IMR-90 (cell line): Measurements from ENCODE around the gene PCP2. TPM values are rescaled to one million over a fixed set of nuclear protein-coding genes. Genes with fewer than 3 reads are reported as not detected.

Experiments used
- ATAC-seq: fragments of 200-7000 bp; cut with Tn5 transposase; 2 replicates; pipeline ENCODE4 v1.9.1; 2020; ENCODE audit warnings: low read depth, mild to moderate bottlenecking, moderate library complexity
- BruUV-seq: library from RNA; stranded (reverse); fragments of 400-500 nt; replicated peaks from 2 replicates; lab custom pipeline; 2021; lab: Mats Ljungman, UMichigan
- CTCF ChIA-PET: fragments of 300-600 bp; formaldehyde crosslinking; extraction: SDS; loops from one replicate; lab custom pipeline; 2021; ENCODE audit warnings: antibody characterized with exemption; lab: Yijun Ruan, JAX
- POLR2A ChIA-PET: fragments of 300-600 bp; sonication (Branson Sonifier 250); formaldehyde crosslinking; loops from one replicate; lab custom pipeline; 2022; ENCODE audit warnings: antibody characterized with exemption; ENCODE audit not compliant: unreplicated experiment; lab: Charles Lee
- DNase-seq: peaks from one replicate; pipeline ENCODE4 v3.0.0; 2013
- H2AFZ ChIP-seq: replicated peaks from 2 replicates; pipeline ENCODE3; 2013; ENCODE audit warnings: low read length, mild to moderate bottlenecking; ENCODE audit not compliant: poor library complexity
- H2AK5ac ChIP-seq: 2 replicates; pipeline ENCODE4 v1.6.1; 2013; ENCODE audit warnings: low read depth, low read length, inconsistent platforms
- H2AK9ac ChIP-seq: replicated peaks from 2 replicates; pipeline ENCODE3; 2013; ENCODE audit warnings: mild to moderate bottlenecking, low read depth, low read length, moderate library complexity; ENCODE audit not compliant: poor library complexity
- H2BK120ac ChIP-seq: 2 replicates; pipeline ENCODE4 v1.6.1; 2013; ENCODE audit warnings: low read depth, low read length, inconsistent platforms
- H2BK15ac ChIP-seq: 3 replicates; pipeline ENCODE4 v1.6.1; 2013; ENCODE audit warnings: low read depth, low read length, inconsistent platforms
- H2BK20ac ChIP-seq: 2 replicates; pipeline ENCODE4 v1.6.1; 2013; ENCODE audit warnings: low read depth, mild to moderate bottlenecking, inconsistent platforms, low read length, moderate library complexity
- H2BK5ac ChIP-seq: 2 replicates; pipeline ENCODE4 v1.6.1; 2013; ENCODE audit warnings: mild to moderate bottlenecking, low read depth, low read length, inconsistent platforms; ENCODE audit not compliant: poor library complexity, severe bottlenecking
- H3K14ac ChIP-seq: replicated peaks from 2 replicates; pipeline ENCODE4 v1.6.1; 2013; ENCODE audit warnings: low read depth, low read length, inconsistent platforms
- H3K18ac ChIP-seq: 2 replicates; pipeline ENCODE4 v1.6.1; 2013; ENCODE audit warnings: low read depth, low read length, control low read depth
- H3K23ac ChIP-seq: 2 replicates; pipeline ENCODE4 v1.6.1; 2013; ENCODE audit warnings: low read depth, low read length, inconsistent platforms
- H3K27ac ChIP-seq: 2 replicates; pipeline ENCODE4 v1.5.1; 2013; ENCODE audit warnings: mild to moderate bottlenecking, control low read depth, low read length; ENCODE audit not compliant: insufficient read depth
- H3K27me3 ChIP-seq: 2 replicates; pipeline ENCODE4 v1.6.1; 2013; ENCODE audit warnings: low read length; ENCODE audit not compliant: control insufficient read depth, insufficient read depth
- H3K36me3 ChIP-seq: 2 replicates; pipeline ENCODE4 v1.6.1; 2013; ENCODE audit warnings: low read length, mixed read lengths; ENCODE audit not compliant: control insufficient read depth, insufficient read depth
- H3K4ac ChIP-seq: 2 replicates; pipeline ENCODE4 v1.6.1; 2013; ENCODE audit warnings: low read depth, low read length, inconsistent platforms
- H3K4me1 ChIP-seq: 2 replicates; pipeline ENCODE4 v1.6.1; 2013; ENCODE audit warnings: low read length, mixed read lengths; ENCODE audit not compliant: control insufficient read depth, insufficient read depth
- H3K4me2 ChIP-seq: 2 replicates; pipeline ENCODE4 v1.6.1; 2013; ENCODE audit warnings: low read depth, mild to moderate bottlenecking, control low read depth, low read length, moderate library complexity
- H3K4me3 ChIP-seq: 2 replicates; pipeline ENCODE4 v1.5.1; 2013; ENCODE audit warnings: low read depth, mild to moderate bottlenecking, control low read depth, low read length, moderate library complexity; ENCODE audit not compliant: insufficient read depth
- H3K56ac ChIP-seq: 2 replicates; pipeline ENCODE4 v1.6.1; 2013; ENCODE audit warnings: low read length, inconsistent platforms; ENCODE audit not compliant: insufficient read depth; ENCODE audit errors: extremely low read depth
- H3K79me1 ChIP-seq, 2 experiments: 2 replicates each; pipeline ENCODE4 v1.6.1; 2013; ENCODE audit warnings: low read length in 2 of 2, inconsistent platforms in 1 of 2, low read depth in 1 of 2
- H3K9ac ChIP-seq: 2 replicates; pipeline ENCODE4 v1.6.1; 2013; ENCODE audit warnings: low read depth, low read length, control low read depth
- H3K9me1 ChIP-seq: 2 replicates; pipeline ENCODE4 v1.6.1; 2013; ENCODE audit warnings: low read length, inconsistent platforms; ENCODE audit not compliant: insufficient read depth
- H3K9me3 ChIP-seq: 2 replicates; pipeline ENCODE4 v1.6.1; 2013; ENCODE audit warnings: low read length; ENCODE audit not compliant: control insufficient read depth, insufficient read depth
- H4K20me1 ChIP-seq: 2 replicates; pipeline ENCODE4 v1.6.1; 2013; ENCODE audit warnings: low read length, inconsistent platforms; ENCODE audit not compliant: insufficient read depth
- H4K5ac ChIP-seq: 2 replicates; pipeline ENCODE4 v1.6.1; 2013; ENCODE audit warnings: mild to moderate bottlenecking, low read depth, low read length, control low read depth
- H4K8ac ChIP-seq, 2 experiments: 2 replicates each; pipeline ENCODE4 v1.6.1; 2013; ENCODE audit warnings: low read depth in 2 of 2, low read length in 2 of 2, control low read depth in 1 of 2, inconsistent platforms in 1 of 2
- H4K91ac ChIP-seq: 2 replicates; pipeline ENCODE4 v1.6.1; 2013; ENCODE audit warnings: low read depth, low read length, inconsistent platforms; ENCODE audit not compliant: insufficient read depth
- CEBPB ChIP-seq: IDR thresholded peaks from 2 replicates; pipeline ENCODE4 v1.6.1; 2012; ENCODE audit warnings: low read depth, low read length, improper control_type of control experiment
- CHD1 ChIP-seq: IDR thresholded peaks from 2 replicates; pipeline ENCODE4 v1.6.1; 2012; ENCODE audit warnings: low read depth, low read length, improper control_type of control experiment
- MAFK ChIP-seq: IDR thresholded peaks from 2 replicates; pipeline ENCODE4 v1.6.1; 2012; ENCODE audit warnings: low read depth, low read length, improper control_type of control experiment
- RCOR1 ChIP-seq: IDR thresholded peaks from 2 replicates; pipeline ENCODE4 v1.6.1; 2012; ENCODE audit warnings: mild to moderate bottlenecking, low read length, improper control_type of control experiment; ENCODE audit not compliant: insufficient replicate concordance
- RFX5 ChIP-seq: IDR thresholded peaks from 2 replicates; pipeline ENCODE4 v1.8.0; 2012; ENCODE audit warnings: low read depth, mild to moderate bottlenecking, low read length, moderate library complexity
- SMC3 ChIP-seq: fragments of 150-350 bp; IDR thresholded peaks from 2 replicates; pipeline ENCODE4 v1.6.1; 2016; ENCODE audit warnings: low read depth, mild to moderate bottlenecking, antibody characterized with exemption, low read length, moderate library complexity
- WGBS, 2 experiments: methylation state at CpG; one replicate each; pipeline versions ENCODE4 v1.1.5 to v1.1.7; 2013; ENCODE audit warnings: missing lambda C conversion rate in 2 of 2; ENCODE audit not compliant: insufficient read length in 1 of 2; ENCODE audit errors: extremely low coverage in 2 of 2; 5-methylcytosine and 5-hydroxymethylcytosine counted together
- dilution Hi-C: fragments of 300-500 bp; cut with HindIII; formaldehyde crosslinking; loops from one replicate; pipeline ENCODE4 v1.14.3; 2018; ENCODE audit warnings: low sequenced_read_pairs; ENCODE audit not compliant: unreplicated experiment
- in situ Hi-C: fragments of 300-500 bp; cut with MboI; formaldehyde crosslinking; loops from 3 replicates; pipeline ENCODE4 v1.14.3; 2019; ENCODE audit warnings: low sequenced_read_pairs, inconsistent platforms, mixed read lengths
- intact Hi-C: fragments of 100-400 bp; cut with micrococcal nuclease; formaldehyde crosslinking; loops from 2 replicates; pipeline ENCODE4 v1.10.0; 2022
- polyA plus RNA-seq, 3 experiments: library from polyadenylated mRNA; depleted of rRNA; stranded (reverse); fragments of >200 nt; gene quantifications; 2 replicates each; pipeline ENCODE4 v1.2.3, GENCODE V29; 2012; ENCODE audit warnings: low replicate concordance in 1 of 3
- total RNA-seq: library from RNA; depleted of rRNA; stranded (reverse); fragments of >200 nt; gene quantifications from 2 replicates; pipeline ENCODE4 v1.2.3, GENCODE V29; 2012

Gene PCP2
- total and polyA plus RNA-seq, 2 of the 4 experiments (the other 2 are of a cell fraction): not detected

GRCh38 chr19:7668842-7669241 lies 35.3 kb upstream of the PCP2 start, which contains the start of gene RETN:
Gene RETN, plus strand, starts transcription at chr19:7669049. Its CDS starts 278 bp downstream, at chr19:7669327.
- no peak within 1 kb of the TSS for H3K4me3 ChIP-seq
- H3K4ac ChIP-seq: no peak within 1 kb of the TSS
- H3K56ac ChIP-seq: no peak within 1 kb of the TSS
- no peak within 1 kb of the TSS for H2BK5ac ChIP-seq
- no peak within 1 kb of the TSS for H4K91ac ChIP-seq
- H3K9me3 ChIP-seq: peaks cover 3% of the 10 kb centered on the region; the same call in 1 of the 2 replicates
- H4K5ac ChIP-seq: no peak within 1 kb of the TSS
- no peak within 1 kb of the TSS for H2AK9ac ChIP-seq
- no peak within 1 kb of the TSS for H2BK120ac ChIP-seq
- WGBS, 2 experiments: 80% methylated on average over 1 of the region's 9 CpGs; no CpG with 5 or more reads in 1 of the 2 experiments
- dilution Hi-C loops: no loop called here
- in situ Hi-C loops: no loop called here
- H2BK20ac ChIP-seq: no peak within 1 kb of the TSS
- H3K27me3 ChIP-seq: peaks cover 29% of the 10 kb centered on the region
- H3K23ac ChIP-seq: no peak within 1 kb of the TSS
- no peak within 1 kb of the TSS for H4K8ac ChIP-seq
- H3K36me3 ChIP-seq: no peaks in the 10 kb centered on the region
- TF ChIP-seq MAFK (no peak), RCOR1 (no peak), CEBPB (no peak), SMC3 (no peak), CHD1 (no peak), RFX5 (no peak)
- H3K9me1 ChIP-seq: no peaks in the 10 kb centered on the region
- H3K27ac ChIP-seq: no peak within 1 kb of the TSS
- ATAC-seq: no peak
- no peak within 1 kb of the TSS for H3K18ac ChIP-seq
- intact Hi-C loops: no loop called here
- no peak within 1 kb of the TSS for H3K9ac ChIP-seq
- no peak within 1 kb of the TSS for H2BK15ac ChIP-seq
- H4K20me1 ChIP-seq: no peaks in the 10 kb centered on the region
- no TSS peak for BruUV-seq
- POLR2A ChIA-PET: no interaction called here
- H2AFZ ChIP-seq: no peak within 1 kb of the TSS
- DNase-seq: no peak
- H3K79me1 ChIP-seq: no peaks in the 10 kb centered on the region
- no peak within 1 kb of the TSS for H2AK5ac ChIP-seq
- no peaks in the 10 kb centered on the region for H3K4me1 ChIP-seq
- no peak within 1 kb of the TSS for H3K4me2 ChIP-seq
- H3K14ac ChIP-seq: no peak within 1 kb of the TSS
- CTCF ChIA-PET: interaction anchor here (1.9 kb wide), 1 partner anchor 12 kb away, joined by 6 read pairs; the partner anchor contains the start of gene TRAPPC5
